Measurements from ENCODE around the gene ABCG8. TPM values are rescaled to one million over a fixed set of nuclear protein-coding genes. Genes with fewer than 3 reads are reported as not detected.
A peak's percentile ranks its signal among the peaks of the same experiment; 100 is the strongest.

ABCG8 gene
- total RNA-seq, 4 donors from 2014 or later: not detected

- 100% methylated on average over 1 of the region's 1 CpG for WGBS, 2 donors
- intact Hi-C loops (cut with DNase I): no loop called here
- peaks cover 3 to 100% (median 18%) of the 10 kb centered on the region in 3 donors for H3K36me3 ChIP-seq
Measured at GRCh38 chr2:43896906-43897305, 58.1 kb downstream of the ABCG8 start.

GRCh38 chr2:43897492-43897891 lies 58.7 kb downstream of the ABCG8 start:
- Histone ChIP-seq H3K9me3 (no peaks in the 10 kb centered on the region), H3K36me3 (peaks cover 3 to 99% (median 17%) of the 10 kb centered on the region in 3 donors), H3K27me3 (no peaks in the 10 kb centered on the region), H3K4me3 (no peak overlapping the region), H3K27ac (no peak overlapping the region), H3K4me1 (no peaks in the 10 kb centered on the region)
- 90 to 98% methylated on average over 6 of the region's 6 CpGs for WGBS, 2 donors
- DNase-seq: no peak
- intact Hi-C loops (cut with DNase I): no loop called here
- no peak for TF ChIP-seq POLR2A (IDR thresholded peaks at IDR 0.05)

More at GRCh38 chr2:43896906-43897305, 58.1 kb downstream of the ABCG8 start:
- Histone ChIP-seq H3K27ac (no peak overlapping the region), H3K9me3 (no peaks in the 10 kb centered on the region), H3K27me3 (no peaks in the 10 kb centered on the region), H3K4me1 (no peaks in the 10 kb centered on the region), H3K4me3 (no peak overlapping the region)
- DNase-seq: no peak
- TF ChIP-seq CTCF (IDR thresholded peaks at IDR 0.05) (no peak), POLR2A (IDR thresholded peaks at IDR 0.05) (no peak)

- no peak for TF ChIP-seq POLR2A (IDR thresholded peaks at IDR 0.05)
- peak in 1 of 6 experiments; percentile 23 for TF ChIP-seq CTCF (IDR thresholded peaks at IDR 0.05)
- no peak for DNase-seq
- no peak overlapping the region for H3K27ac ChIP-seq
- H3K9me3 ChIP-seq: no peaks in the 10 kb centered on the region
- intact Hi-C loops (cut with DNase I): no loop called here
- H3K4me3 ChIP-seq: no peak overlapping the region
- WGBS, 2 donors: 79% methylated on average over 9 to 11 of the region's 11 CpGs
- no peaks in the 10 kb centered on the region for H3K4me1 ChIP-seq
- no peaks in the 10 kb centered on the region for H3K27me3 ChIP-seq
- peaks cover 3 to 99% (median 12%) of the 10 kb centered on the region in 3 donors for H3K36me3 ChIP-seq
Measured at GRCh38 chr2:43898134-43898837, 59.5 kb downstream of the ABCG8 start.

- no peaks in the 10 kb centered on the region for H3K9me3 ChIP-seq
- no peaks in the 10 kb centered on the region for H3K27me3 ChIP-seq
- TF ChIP-seq POLR2A (IDR thresholded peaks at IDR 0.05): no peak
- no peak for TF ChIP-seq CTCF (IDR thresholded peaks at IDR 0.05)
- DNase-seq: no peak
- intact Hi-C loops (cut with DNase I): no loop called here
- H3K27ac ChIP-seq: no peak overlapping the region
- no peaks in the 10 kb centered on the region for H3K4me1 ChIP-seq
- WGBS, 2 donors: 88 to 90% methylated on average over 11 of the region's 11 CpGs
- no peak overlapping the region for H3K4me3 ChIP-seq
- H3K36me3 ChIP-seq: peaks cover 3 to 99% (median 12%) of the 10 kb centered on the region in 3 donors
Measured at GRCh38 chr2:43898838-43899346, 60.1 kb downstream of the ABCG8 start.

GRCh38 chr2:43899589-43899988 lies 60.8 kb downstream of the ABCG8 start:
- H3K27ac ChIP-seq: no peak overlapping the region
- no peak for TF ChIP-seq POLR2A (IDR thresholded peaks at IDR 0.05)
- TF ChIP-seq CTCF (IDR thresholded peaks at IDR 0.05): no peak
- no peak for DNase-seq
- intact Hi-C loops (cut with DNase I): no loop called here
- no peaks in the 10 kb centered on the region for H3K27me3 ChIP-seq
- no peaks in the 10 kb centered on the region for H3K4me1 ChIP-seq
- no peaks in the 10 kb centered on the region for H3K9me3 ChIP-seq
- no peak overlapping the region for H3K4me3 ChIP-seq
- WGBS, 2 donors: 82 to 83% methylated on average over 2 of the region's 2 CpGs
- H3K36me3 ChIP-seq: peaks cover 3 to 99% (median 12%) of the 10 kb centered on the region in 3 donors
